ENCODE data around the gene SLC6A7.
"Not testable (repeated sequence)": the region's sequence is repeated elsewhere in the genome, so short reads cannot be mapped to it uniquely, and the experiment has no call there.

Gene SLC6A7

GRCh38 chr5:150241298-150242160, 51.7 kb downstream of the SLC6A7 start:
- no peak for DNase-seq (ENCODE audit: low read depth in 2 of 2)

GRCh38 chr5:150242251-150242894, 52.5 kb downstream of the SLC6A7 start:
- DNase-seq (ENCODE audit: low read depth in 2 of 2), result no peak

GRCh38 chr5:150243590-150243989, 53.7 kb downstream of the SLC6A7 start:
- DNase-seq (ENCODE audit: low read depth in 2 of 2), result no peak

- no peak for DNase-seq (ENCODE audit: low read depth in 2 of 2)
Observed at GRCh38 chr5:150244209-150244608, 54.3 kb downstream of the SLC6A7 start.

- DNase-seq (ENCODE audit: low read depth in 2 of 2), result no peak
Observed at GRCh38 chr5:150245111-150245789, 55.4 kb downstream of the SLC6A7 start.

GRCh38 chr5:150245808-150246207, 55.9 kb downstream of the SLC6A7 start:
- no peak for DNase-seq (ENCODE audit: low read depth in 2 of 2)

- no peak for DNase-seq (ENCODE audit: low read depth in 2 of 2)
Observed at GRCh38 chr5:150246429-150246828, 56.6 kb downstream of the SLC6A7 start.

- DNase-seq (ENCODE audit: low read depth in 2 of 2), result no peak
Observed at GRCh38 chr5:150246835-150247234, 57.0 kb downstream of the SLC6A7 start.

GRCh38 chr5:150247726-150248125, 57.9 kb downstream of the SLC6A7 start:
- DNase-seq (ENCODE audit: low read depth in 2 of 2), result no peak

GRCh38 chr5:150248493-150248892, 58.6 kb downstream of the SLC6A7 start:
- not testable (repeated sequence) for DNase-seq (ENCODE audit: low read depth in 2 of 2)

GRCh38 chr5:150248946-150249345, 59.1 kb downstream of the SLC6A7 start:
- DNase-seq (ENCODE audit: low read depth in 2 of 2), result no peak

- DNase-seq (ENCODE audit: low read depth in 2 of 2), result no peak
Observed at GRCh38 chr5:150249744-150250143, 59.9 kb downstream of the SLC6A7 start.

GRCh38 chr5:150251504-150251903, 61.6 kb downstream of the SLC6A7 start:
- DNase-seq (ENCODE audit: low read depth in 2 of 2), result no peak

- no peak for DNase-seq (ENCODE audit: low read depth in 2 of 2)
Observed at GRCh38 chr5:150252489-150252888, 62.6 kb downstream of the SLC6A7 start.

GRCh38 chr5:150253416-150254208, 63.8 kb downstream of the SLC6A7 start:
- no peak for DNase-seq (ENCODE audit: low read depth in 2 of 2)

- no peak for DNase-seq (ENCODE audit: low read depth in 2 of 2)
Observed at GRCh38 chr5:150254363-150254762, 64.5 kb downstream of the SLC6A7 start.

GRCh38 chr5:150254774-150255173, 64.9 kb downstream of the SLC6A7 start:
- DNase-seq (ENCODE audit: low read depth in 2 of 2), result no peak

- no peak for DNase-seq (ENCODE audit: low read depth in 2 of 2)
Observed at GRCh38 chr5:150255659-150256409, 66.0 kb downstream of the SLC6A7 start.

GRCh38 chr5:150256410-150257064, 66.7 kb downstream of the SLC6A7 start:
- DNase-seq (ENCODE audit: low read depth in 2 of 2), result no peak

- DNase-seq (ENCODE audit: low read depth in 2 of 2), result no peak
Observed at GRCh38 chr5:150257424-150257823, 67.6 kb downstream of the SLC6A7 start.

GRCh38 chr5:150258130-150258529, 68.3 kb downstream of the SLC6A7 start:
- no peak for DNase-seq (ENCODE audit: low read depth in 2 of 2)

Measured in stimulated activated CD4-positive, alpha-beta T cell treated with anti-CD3 and anti-CD28 coated beads, Interleukin-15, amount 100 ng/mL, for 48 hours (primary cell).